ENCODE measurements around the gene GDF10. TPM values are rescaled to one million over a fixed set of nuclear protein-coding genes. Genes with fewer than 3 reads are reported as not detected.

GDF10 gene
- total and polyA plus RNA-seq, 2 of the 13 experiments (the other 11 are each of a cell fraction or from before 2014, with no cell fraction given): 0.03 TPM; not detected in 1

DNA sequence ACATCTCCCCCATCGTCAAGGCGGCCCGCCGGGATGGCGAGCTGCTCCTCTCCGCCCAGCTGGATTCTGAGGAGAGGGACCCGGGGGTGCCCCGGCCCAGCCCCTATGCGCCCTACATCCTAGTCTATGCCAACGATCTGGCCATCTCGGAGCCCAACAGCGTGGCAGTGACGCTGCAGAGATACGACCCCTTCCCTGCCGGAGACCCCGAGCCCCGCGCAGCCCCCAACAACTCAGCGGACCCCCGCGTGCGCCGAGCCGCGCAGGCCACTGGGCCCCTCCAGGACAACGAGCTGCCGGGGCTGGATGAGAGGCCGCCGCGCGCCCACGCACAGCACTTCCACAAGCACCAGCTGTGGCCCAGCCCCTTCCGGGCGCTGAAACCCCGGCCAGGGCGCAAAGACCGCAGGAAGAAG lies 10.1 kb downstream of the GDF10 start:
- no peak for TF ChIP-seq BCL6 (CRISPR knock-in tag; IDR thresholded peaks at IDR 0.05)
- Histone ChIP-seq H3K9ac (ENCODE audit: insufficient read depth, low read depth, low read length) (no peak overlapping the region), H3K4me3 (replicated peaks in 1 of 3; ENCODE audit: insufficient read depth in 1 of 3, low read depth in 2 of 3, low read length in 3 of 3) (no peak overlapping the region), H3K79me2 (ENCODE audit: insufficient read depth, low read length) (no peaks in the 10 kb centered on the region), H3K4me2 (ENCODE audit: low read depth, low read length) (no peak overlapping the region), H3K4me1 (ENCODE audit: insufficient read depth, low read length) (no peaks in the 10 kb centered on the region), H3K27me3 (ENCODE audit: control insufficient read depth in 1 of 2, insufficient read depth in 2 of 2, low read length in 2 of 2) (peaks cover 4 to 15% of the 10 kb centered on the region in 2 experiments; a peak in 3 of 5 replicates), H3K9me3 (ENCODE audit: low read length) (no peaks in the 10 kb centered on the region), H4K20me1 (ENCODE audit: insufficient read depth, low read length) (no peaks in the 10 kb centered on the region), H3K27ac (ENCODE audit: extremely low read length, insufficient read depth, low read length) (no peak overlapping the region), H3K36me3 (replicated peaks in 1 of 2; ENCODE audit: control insufficient read depth in 1 of 2, insufficient read depth in 2 of 2, low read length in 2 of 2) (no peaks in the 10 kb centered on the region), H2AFZ (ENCODE audit: low read length) (no peak overlapping the region)
- intact Hi-C loops (cut with micrococcal nuclease; ENCODE audit: unreplicated experiment) (loop anchor here (5.0 kb wide), 1 partner anchor 263 kb away; no protein-coding TSS in a partner anchor), in situ Hi-C loops (cut with HindIII; ENCODE audit: extremely low pct_ligation_motif_present, low pct_unique_long_range_greater_than_20kb) (no loop called here)
- 64% methylated on average over 10 of the region's 37 CpGs for WGBS (ENCODE audit: low lambda C conversion rate)
- FAIRE-seq: no peak
- ATAC-seq: no peak
- POLR2A ChIA-PET: no interaction called here
- BruUV-seq (replicated peaks): no TSS peak
- CTCF ChIA-PET (ENCODE audit: low intra/inter-chr PET ratio, low total read pairs): interaction anchor here (1.6 kb wide), 1 partner anchor 285 kb away, joined by 3 read pairs; no protein-coding TSS in a partner anchor
- DNase-seq (ENCODE audit: low spot score): no peak

DNA sequence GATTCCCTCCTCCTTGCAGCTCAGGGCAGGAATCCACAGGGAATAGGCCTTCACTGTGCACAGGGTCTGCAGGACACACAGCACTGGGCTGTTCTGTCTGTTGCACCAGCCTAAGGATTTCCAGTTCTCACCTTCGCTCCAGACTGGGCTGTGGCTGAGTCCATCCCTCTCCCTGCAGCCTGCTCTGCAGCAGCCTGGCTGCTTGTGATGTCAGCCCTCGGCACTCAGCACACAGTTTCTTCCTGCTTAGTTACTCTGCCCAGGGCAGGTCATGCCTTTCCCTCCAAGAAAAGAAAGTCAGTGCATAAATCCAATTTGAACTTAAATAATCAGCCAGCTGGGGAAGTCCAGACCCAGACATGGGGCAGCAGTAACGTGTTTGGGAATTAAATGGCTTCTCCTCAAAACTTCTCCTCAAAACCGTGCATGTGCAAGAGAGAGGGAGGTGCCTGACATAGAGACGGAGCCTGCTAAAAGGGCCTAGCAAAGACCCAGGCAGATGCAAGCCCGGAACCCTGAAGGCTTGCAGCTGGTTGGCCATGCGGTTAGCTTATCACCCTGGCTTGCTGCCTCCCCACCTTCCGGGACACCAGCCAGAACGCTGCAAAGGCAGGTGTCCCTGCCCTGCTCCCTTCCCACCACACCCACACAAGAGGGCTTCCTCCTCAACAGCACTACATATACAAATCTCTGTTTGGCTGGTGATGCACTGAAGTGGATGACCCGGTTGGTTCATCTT lies 11.4 kb downstream of the GDF10 start:
- Histone ChIP-seq H3K9ac (ENCODE audit: insufficient read depth, low read depth, low read length) (no peak overlapping the region), H3K79me2 (ENCODE audit: insufficient read depth, low read length) (no peaks in the 10 kb centered on the region), H4K20me1 (ENCODE audit: insufficient read depth, low read length) (no peaks in the 10 kb centered on the region), H3K4me2 (ENCODE audit: low read depth, low read length) (no peak overlapping the region), H3K27ac (ENCODE audit: extremely low read length, insufficient read depth, low read length) (no peak overlapping the region), H2AFZ (ENCODE audit: low read length) (no peak overlapping the region), H3K36me3 (replicated peaks in 1 of 2; ENCODE audit: control insufficient read depth in 1 of 2, insufficient read depth in 2 of 2, low read length in 2 of 2) (no peaks in the 10 kb centered on the region), H3K4me1 (ENCODE audit: insufficient read depth, low read length) (no peaks in the 10 kb centered on the region), H3K27me3 (ENCODE audit: control insufficient read depth in 1 of 2, insufficient read depth in 2 of 2, low read length in 2 of 2) (peaks cover 4 to 15% of the 10 kb centered on the region in 2 experiments; a peak in 3 of 5 replicates), H3K9me3 (ENCODE audit: low read length) (no peaks in the 10 kb centered on the region), H3K4me3 (replicated peaks in 1 of 3; ENCODE audit: insufficient read depth in 1 of 3, low read depth in 2 of 3, low read length in 3 of 3) (no peak overlapping the region)
- intact Hi-C loops (cut with micrococcal nuclease; ENCODE audit: unreplicated experiment) (loop anchor here (5.0 kb wide), 1 partner anchor 264 kb away; no protein-coding TSS in a partner anchor), in situ Hi-C loops (cut with HindIII; ENCODE audit: extremely low pct_ligation_motif_present, low pct_unique_long_range_greater_than_20kb) (no loop called here)
- ChIA-PET CTCF (ENCODE audit: low intra/inter-chr PET ratio, low total read pairs) (interaction anchor here (1.3 to 2.5 kb wide), 3 partner anchors 263 to 286 kb away, joined by 3 to 23 read pairs (median 18); no protein-coding TSS in a partner anchor), POLR2A (no interaction called here)
- FAIRE-seq (no peak), DNase-seq (ENCODE audit: low spot score) (no peak), ATAC-seq (no peak)
- no TSS peak for BruUV-seq (replicated peaks)
- 1% methylated on average over 9 of the region's 10 CpGs for WGBS (ENCODE audit: low lambda C conversion rate)
- TF ChIP-seq SP140L (CRISPR knock-in tag; IDR thresholded peaks at IDR 0.05; ENCODE audit: borderline replicate concordance) (no peak), NCOR1 (IDR thresholded peaks at IDR 0.05; ENCODE audit: borderline replicate concordance, low read length) (no peak), SMAD1 (CRISPR knock-in tag; IDR thresholded peaks at IDR 0.05; ENCODE audit: borderline replicate concordance, low read depth) (no peak), RBM39 (IDR thresholded peaks at IDR 0.05; ENCODE audit: low read depth, low read length, poor library complexity, severe bottlenecking) (no peak), TARDBP (CRISPR knock-in tag; IDR thresholded peaks at IDR 0.05) (no peak), HDAC1 (CRISPR knock-in tag; IDR thresholded peaks at IDR 0.05) (no peak), ZNF260 (CRISPR knock-in tag; IDR thresholded peaks at IDR 0.05; ENCODE audit: borderline replicate concordance, low read depth) (no peak), TFAP4 (IDR thresholded peaks at IDR 0.05; ENCODE audit: borderline replicate concordance, low read depth) (no peak), ZMYM2 (CRISPR knock-in tag; IDR thresholded peaks at IDR 0.05) (no peak), ZNF7 (CRISPR knock-in tag; IDR thresholded peaks at IDR 0.05) (no peak), ZIK1 (CRISPR knock-in tag; IDR thresholded peaks at IDR 0.05; ENCODE audit: borderline replicate concordance, low read depth) (no peak)
- TF ChIP-seq, protein P1, sequence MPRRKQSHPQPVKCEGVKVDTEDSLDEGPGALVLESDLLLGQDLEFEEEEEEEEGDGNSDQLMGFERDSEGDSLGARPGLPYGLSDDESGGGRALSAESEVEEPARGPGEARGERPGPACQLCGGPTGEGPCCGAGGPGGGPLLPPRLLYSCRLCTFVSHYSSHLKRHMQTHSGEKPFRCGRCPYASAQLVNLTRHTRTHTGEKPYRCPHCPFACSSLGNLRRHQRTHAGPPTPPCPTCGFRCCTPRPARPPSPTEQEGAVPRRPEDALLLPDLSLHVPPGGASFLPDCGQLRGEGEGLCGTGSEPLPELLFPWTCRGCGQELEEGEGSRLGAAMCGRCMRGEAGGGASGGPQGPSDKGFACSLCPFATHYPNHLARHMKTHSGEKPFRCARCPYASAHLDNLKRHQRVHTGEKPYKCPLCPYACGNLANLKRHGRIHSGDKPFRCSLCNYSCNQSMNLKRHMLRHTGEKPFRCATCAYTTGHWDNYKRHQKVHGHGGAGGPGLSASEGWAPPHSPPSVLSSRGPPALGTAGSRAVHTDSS (CRISPR knock-in tag; conservative IDR thresholded peaks at IDR 0.05): no peak
- TF ChIP-seq, protein P2, sequence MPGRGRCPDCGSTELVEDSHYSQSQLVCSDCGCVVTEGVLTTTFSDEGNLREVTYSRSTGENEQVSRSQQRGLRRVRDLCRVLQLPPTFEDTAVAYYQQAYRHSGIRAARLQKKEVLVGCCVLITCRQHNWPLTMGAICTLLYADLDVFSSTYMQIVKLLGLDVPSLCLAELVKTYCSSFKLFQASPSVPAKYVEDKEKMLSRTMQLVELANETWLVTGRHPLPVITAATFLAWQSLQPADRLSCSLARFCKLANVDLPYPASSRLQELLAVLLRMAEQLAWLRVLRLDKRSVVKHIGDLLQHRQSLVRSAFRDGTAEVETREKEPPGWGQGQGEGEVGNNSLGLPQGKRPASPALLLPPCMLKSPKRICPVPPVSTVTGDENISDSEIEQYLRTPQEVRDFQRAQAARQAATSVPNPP (CRISPR knock-in tag; IDR thresholded peaks at IDR 0.05): no peak

Measured in HepG2 (cell line).